Head of caudate nucleus (tissue), 42 donors: Measurements from ENCODE around the gene RAB9A.

ENCODE experiments used
- DNase-seq, 42 donors: peaks; one replicate each; pipeline versions ENCODE4 v3.0.0 to v3.0.0-alpha.2; 2020 to 2021; ENCODE audit warnings: mixed read lengths in 7 of 42
- intact Hi-C: fragments of 100-400 bp; cut with DNase I; formaldehyde crosslinking; loops from one replicate; pipeline ENCODE4 v1.15.0; 2022

The RAB9A gene

GRCh38 chrX:13732246-13733067 lies 43.5 kb downstream of the RAB9A start:
- DNase-seq = no peak
- intact Hi-C loops = no loop called here

DNA sequence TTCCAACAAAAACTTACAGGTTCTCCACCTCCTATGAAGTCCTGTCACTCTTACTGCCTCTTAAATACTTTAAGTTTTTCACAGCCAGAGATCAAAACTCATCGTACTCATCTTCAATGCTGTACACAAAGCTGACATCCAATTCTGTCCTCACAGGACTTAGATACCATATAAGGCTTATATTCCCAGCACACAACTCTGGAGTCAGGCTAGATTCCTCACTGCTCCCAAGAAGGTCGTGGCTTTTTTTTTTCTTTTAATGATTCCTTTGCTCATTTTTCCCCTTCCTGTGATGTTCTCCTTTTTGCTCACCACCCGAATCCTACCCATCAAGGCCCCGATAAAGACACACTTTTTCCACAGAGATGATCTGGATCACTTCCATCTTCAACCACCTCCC lies 44.6 kb downstream of the RAB9A start:
- intact Hi-C loops = no loop called here
- DNase-seq = no peak

- intact Hi-C loops = no loop called here
- peak; percentile 79 to 95 (median 89) for DNase-seq
Observed at GRCh38 chrX:13734278-13735172, 45.6 kb downstream of the RAB9A start, which contains the start of the genes OFD1 and TRAPPC2. TSS of gene OFD1 (plus strand) at chrX:13734748. CDS start at chrX:13735072, 324 bp downstream. TSS of gene TRAPPC2 (minus strand) at chrX:13734620. CDS start at chrX:13719963, 14,657 bp downstream.

- no peak for DNase-seq
- intact Hi-C loops = no loop called here
Observed at GRCh38 chrX:13741695-13742094, 52.8 kb downstream of the RAB9A start.

DNA sequence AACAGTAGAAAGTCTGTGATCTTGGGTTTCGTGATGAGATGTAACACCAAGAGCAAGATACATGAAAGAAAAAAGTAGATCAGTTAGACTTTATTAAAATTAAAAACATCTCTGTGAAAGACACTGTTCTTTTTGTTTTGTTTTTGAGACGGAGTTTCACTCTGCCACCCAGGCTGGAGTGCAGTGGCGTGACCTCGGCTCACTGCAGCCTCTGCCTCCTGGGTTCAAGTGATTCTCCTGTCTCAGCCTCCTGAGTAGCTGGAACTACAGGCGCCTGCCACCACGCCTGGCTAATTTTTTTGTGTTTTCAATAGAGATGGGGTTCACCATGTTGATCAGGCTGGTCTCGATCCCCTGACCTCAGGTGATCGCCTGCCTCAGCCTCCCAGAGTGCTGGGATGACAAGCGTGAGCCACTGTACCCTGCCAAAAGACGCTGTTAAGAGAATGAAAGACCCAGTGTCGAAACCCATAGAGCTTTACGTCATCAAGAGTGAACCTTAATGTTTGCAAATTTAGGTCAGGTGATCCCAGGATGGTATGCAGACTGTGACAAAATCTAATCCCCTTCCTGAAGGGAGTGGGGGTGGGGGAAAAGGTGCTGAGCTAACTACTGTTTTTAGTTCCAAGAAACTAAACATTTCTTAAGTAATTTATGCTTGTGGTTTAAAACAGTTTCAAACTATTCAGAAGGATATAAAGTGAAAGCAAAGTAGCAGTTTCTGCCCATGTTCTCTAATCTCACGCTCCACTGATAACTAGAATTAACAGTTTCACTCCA lies 53.7 kb downstream of the RAB9A start:
- intact Hi-C loops = no loop called here
- DNase-seq = no peak

GRCh38 chrX:13747836-13748235 lies 58.9 kb downstream of the RAB9A start:
- DNase-seq = peak in 25 of 42 donors; percentile 12 to 79 (median 47)
- intact Hi-C loops = loop anchor here (5.0 kb wide), 1 partner anchor 91 kb away; no protein-coding TSS in a partner anchor

GRCh38 chrX:13748486-13748885 lies 59.6 kb downstream of the RAB9A start:
- no peak for DNase-seq
- intact Hi-C loops = loop anchor here (5.0 kb wide), 1 partner anchor 91 kb away; no protein-coding TSS in a partner anchor

GRCh38 chrX:13750204-13750603 lies 61.3 kb downstream of the RAB9A start:
- DNase-seq = peak in 4 of 42 donors; percentile 27 to 41 (median 32)
- intact Hi-C loops = no loop called here

- intact Hi-C loops = no loop called here
- DNase-seq = no peak
Observed at GRCh38 chrX:13750812-13751211, 61.9 kb downstream of the RAB9A start.

DNA sequence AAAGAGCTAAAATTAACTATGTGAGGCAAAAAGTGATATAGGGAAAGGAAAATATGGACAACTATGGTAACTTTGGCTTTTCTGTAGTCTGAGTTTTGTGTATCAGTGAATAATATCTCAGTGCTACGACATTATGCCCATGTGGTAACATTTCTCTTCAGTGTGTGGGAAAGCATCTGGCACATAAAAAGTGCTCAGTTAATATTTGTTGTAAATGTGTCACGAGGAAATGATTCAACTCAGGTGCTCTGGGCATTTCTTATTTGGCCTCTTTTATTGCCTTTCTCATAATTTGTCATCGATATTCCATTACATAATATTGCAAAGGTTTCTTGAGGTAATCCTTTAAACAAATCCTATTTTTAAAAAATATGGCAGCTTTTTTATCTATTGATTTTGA lies 63.2 kb downstream of the RAB9A start:
- DNase-seq = no peak
- intact Hi-C loops = no loop called here

DNA sequence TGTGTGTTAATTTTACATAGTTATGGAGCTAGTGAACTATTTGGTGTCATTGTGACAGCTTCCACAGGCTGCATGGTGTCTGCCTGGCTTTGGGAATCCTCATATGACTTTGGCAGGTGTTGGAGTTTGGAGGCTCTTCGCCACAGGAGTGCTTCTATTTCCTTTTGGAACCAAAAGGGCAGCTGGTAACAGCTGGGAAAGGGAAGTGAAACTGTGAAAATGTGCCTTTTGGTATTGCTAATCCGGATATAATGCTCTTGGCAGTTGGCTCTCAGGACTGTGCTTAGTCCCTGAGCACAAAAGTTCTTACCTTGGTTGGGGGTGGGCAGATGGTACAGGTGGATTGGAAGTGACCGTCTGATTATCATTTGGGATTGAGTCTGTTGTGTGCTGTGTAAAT lies 63.7 kb downstream of the RAB9A start:
- intact Hi-C loops = no loop called here
- DNase-seq = no peak

GRCh38 chrX:13754765-13755164 lies 65.8 kb downstream of the RAB9A start:
- no peak for DNase-seq
- intact Hi-C loops = no loop called here

- no peak for DNase-seq
- intact Hi-C loops = no loop called here
Observed at GRCh38 chrX:13755254-13755653, 66.3 kb downstream of the RAB9A start.

DNA sequence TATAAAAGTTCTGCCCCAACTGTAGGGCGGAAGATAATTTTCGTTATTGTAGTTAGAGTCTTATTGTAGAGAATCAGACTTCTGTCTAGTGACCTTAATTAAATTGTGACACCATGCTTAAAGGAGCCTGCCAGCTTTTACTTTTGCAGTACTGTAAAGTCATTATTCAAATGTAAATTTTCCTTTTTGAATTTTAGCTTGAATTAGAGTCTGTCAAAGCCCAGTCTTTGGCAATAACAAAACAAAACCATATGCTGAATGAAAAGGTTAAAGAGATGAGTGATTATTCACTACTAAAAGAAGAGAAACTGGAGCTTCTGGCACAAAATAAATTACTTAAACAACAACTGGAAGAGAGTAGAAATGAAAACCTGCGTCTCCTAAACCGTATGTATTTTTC lies 67.5 kb downstream of the RAB9A start:
- intact Hi-C loops = no loop called here
- no peak for DNase-seq

DNA sequence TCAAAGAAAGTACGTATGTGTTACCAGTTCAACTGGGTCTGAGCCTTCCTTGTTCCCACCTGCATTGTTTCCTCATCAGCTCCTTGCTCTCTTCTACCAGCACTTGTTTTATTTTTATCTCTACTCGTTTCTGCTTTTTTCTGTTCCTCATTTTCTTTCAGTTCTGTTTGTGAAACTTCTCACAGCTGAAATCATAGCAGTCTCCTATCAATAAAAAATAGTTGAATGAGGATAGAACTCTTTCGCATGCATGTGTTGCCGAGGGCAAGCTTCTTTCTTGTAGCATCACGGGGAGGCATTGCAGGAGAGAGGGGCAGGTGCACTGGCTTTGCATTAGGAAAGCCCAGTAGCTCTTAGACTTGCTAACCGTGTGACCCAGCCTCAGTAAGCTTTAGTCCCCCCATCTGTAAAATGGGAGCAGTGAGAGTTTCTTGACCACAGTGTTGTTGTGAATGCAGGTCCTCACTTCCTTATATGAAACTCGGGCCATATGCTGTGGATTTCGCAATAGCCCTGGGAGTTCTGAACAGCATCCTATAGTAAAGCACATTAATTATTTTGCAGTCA lies 70.3 kb downstream of the RAB9A start:
- intact Hi-C loops = no loop called here
- DNase-seq = no peak
